Measurements from ENCODE around the gene MAGEC1. TPM values are rescaled to one million over a fixed set of nuclear protein-coding genes. Genes with fewer than 3 reads are reported as not detected.

Gene MAGEC1
- total RNA-seq, 1 experiment from 2014 or later = not detected

GRCh38 chrX:141917801-141918200, 14.1 kb downstream of the MAGEC1 start:
- no peak for DNase-seq
- H3K79me2 ChIP-seq (ENCODE audit: insufficient read depth, low read length) = no peaks in the 10 kb centered on the region
- H3K4me3 Mint-ChIP-seq = no peak overlapping the region
- no peaks in the 10 kb centered on the region for H3K27me3 ChIP-seq (ENCODE audit: insufficient read depth, low read length)
- TF ChIP-seq, protein P1, sequence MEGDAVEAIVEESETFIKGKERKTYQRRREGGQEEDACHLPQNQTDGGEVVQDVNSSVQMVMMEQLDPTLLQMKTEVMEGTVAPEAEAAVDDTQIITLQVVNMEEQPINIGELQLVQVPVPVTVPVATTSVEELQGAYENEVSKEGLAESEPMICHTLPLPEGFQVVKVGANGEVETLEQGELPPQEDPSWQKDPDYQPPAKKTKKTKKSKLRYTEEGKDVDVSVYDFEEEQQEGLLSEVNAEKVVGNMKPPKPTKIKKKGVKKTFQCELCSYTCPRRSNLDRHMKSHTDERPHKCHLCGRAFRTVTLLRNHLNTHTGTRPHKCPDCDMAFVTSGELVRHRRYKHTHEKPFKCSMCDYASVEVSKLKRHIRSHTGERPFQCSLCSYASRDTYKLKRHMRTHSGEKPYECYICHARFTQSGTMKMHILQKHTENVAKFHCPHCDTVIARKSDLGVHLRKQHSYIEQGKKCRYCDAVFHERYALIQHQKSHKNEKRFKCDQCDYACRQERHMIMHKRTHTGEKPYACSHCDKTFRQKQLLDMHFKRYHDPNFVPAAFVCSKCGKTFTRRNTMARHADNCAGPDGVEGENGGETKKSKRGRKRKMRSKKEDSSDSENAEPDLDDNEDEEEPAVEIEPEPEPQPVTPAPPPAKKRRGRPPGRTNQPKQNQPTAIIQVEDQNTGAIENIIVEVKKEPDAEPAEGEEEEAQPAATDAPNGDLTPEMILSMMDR (conservative IDR thresholded peaks at IDR 0.05) = no peak
- no peaks in the 10 kb centered on the region for H3K79me1 ChIP-seq (ENCODE audit: insufficient read depth, low read depth, low read length, poor library complexity, severe bottlenecking)
- H2BK12ac ChIP-seq (ENCODE audit: insufficient read length, low read depth, low read length) = no peak overlapping the region
- H2AFZ ChIP-seq (ENCODE audit: low read length) = no peak overlapping the region
- H3K36me3 Mint-ChIP-seq (ENCODE audit: insufficient read depth in 1 of 3, low read depth in 3 of 3) = peaks cover 0 to 2% (median 0%) of the 10 kb centered on the region in 3 experiments; a peak in 3 of 7 replicates
- H3K56ac ChIP-seq (ENCODE audit: insufficient read length, low read depth, low read length) = no peak overlapping the region
- H3K9me3 ChIP-seq (ENCODE audit: control insufficient read depth, low read depth, low read length) = peaks cover 5% of the 10 kb centered on the region
- WGBS (ENCODE audit: extremely low coverage, insufficient read length, low lambda C conversion rate) = no CpG with 5 or more reads among the region's 3 CpGs
- no peak overlapping the region for H2BK5ac ChIP-seq (ENCODE audit: insufficient read length, low read length)
- no peak overlapping the region for H2BK15ac ChIP-seq (ENCODE audit: low read depth, low read length)
- H3T11ph ChIP-seq (ENCODE audit: low read length) = no peak overlapping the region
- H2BK20ac ChIP-seq (ENCODE audit: low read depth, low read length, poor library complexity, severe bottlenecking) = no peak overlapping the region
- H2BK120ac ChIP-seq (ENCODE audit: low read depth, low read length, poor library complexity, severe bottlenecking) = no peak overlapping the region
- H3K4me1 Mint-ChIP-seq = peaks cover 0 to 5% of the 10 kb centered on the region in 2 experiments; a peak in 1 of 4 replicates
- H2AK5ac ChIP-seq (ENCODE audit: insufficient read length, low read length) = no peak overlapping the region
- no peak overlapping the region for H3K27ac Mint-ChIP-seq
- H3K4me2 ChIP-seq (ENCODE audit: insufficient read depth, insufficient read length, low read length) = no peak overlapping the region
- no peak overlapping the region for H4K8ac ChIP-seq (replicated peaks; ENCODE audit: insufficient read length, low read depth, low read length)
- H3K4me1 ChIP-seq (ENCODE audit: insufficient read depth, low read length) = no peaks in the 10 kb centered on the region
- no peaks in the 10 kb centered on the region for H3K27me3 Mint-ChIP-seq (ENCODE audit: low read depth)
- H3K18ac ChIP-seq (ENCODE audit: insufficient read length, low read depth, low read length) = no peak overlapping the region
- no peak overlapping the region for H3K4ac ChIP-seq (ENCODE audit: low read depth, low read length)
- H3K23me2 ChIP-seq (ENCODE audit: insufficient read length, low read depth, low read length, poor library complexity, severe bottlenecking) = no peaks in the 10 kb centered on the region
- H4K5ac ChIP-seq (ENCODE audit: insufficient read length, low read depth, low read length) = no peak overlapping the region
- no peak overlapping the region for H3K9ac ChIP-seq (ENCODE audit: extremely low read depth, insufficient read length, low read length)
- H3K9me3 Mint-ChIP-seq = peaks cover 51 to 64% of the 10 kb centered on the region in 2 experiments
- H3K27ac ChIP-seq (ENCODE audit: insufficient read length, low read depth, low read length) = no peak overlapping the region
- no peaks in the 10 kb centered on the region for H4K20me1 ChIP-seq (ENCODE audit: control insufficient read depth, insufficient read depth, insufficient read length)
- H3K23ac ChIP-seq (ENCODE audit: insufficient read length, low read depth, low read length) = no peak overlapping the region
- H4K91ac ChIP-seq (ENCODE audit: insufficient read length, low read depth, low read length) = no peak overlapping the region
- H3K14ac ChIP-seq (ENCODE audit: insufficient read depth, low read length) = no peak overlapping the region

All from H9 (cell line).